Measurements from ENCODE around the gene DDR1.
A peak's percentile ranks its signal among the peaks of the same experiment; 100 is the strongest.

DDR1 gene

DNA sequence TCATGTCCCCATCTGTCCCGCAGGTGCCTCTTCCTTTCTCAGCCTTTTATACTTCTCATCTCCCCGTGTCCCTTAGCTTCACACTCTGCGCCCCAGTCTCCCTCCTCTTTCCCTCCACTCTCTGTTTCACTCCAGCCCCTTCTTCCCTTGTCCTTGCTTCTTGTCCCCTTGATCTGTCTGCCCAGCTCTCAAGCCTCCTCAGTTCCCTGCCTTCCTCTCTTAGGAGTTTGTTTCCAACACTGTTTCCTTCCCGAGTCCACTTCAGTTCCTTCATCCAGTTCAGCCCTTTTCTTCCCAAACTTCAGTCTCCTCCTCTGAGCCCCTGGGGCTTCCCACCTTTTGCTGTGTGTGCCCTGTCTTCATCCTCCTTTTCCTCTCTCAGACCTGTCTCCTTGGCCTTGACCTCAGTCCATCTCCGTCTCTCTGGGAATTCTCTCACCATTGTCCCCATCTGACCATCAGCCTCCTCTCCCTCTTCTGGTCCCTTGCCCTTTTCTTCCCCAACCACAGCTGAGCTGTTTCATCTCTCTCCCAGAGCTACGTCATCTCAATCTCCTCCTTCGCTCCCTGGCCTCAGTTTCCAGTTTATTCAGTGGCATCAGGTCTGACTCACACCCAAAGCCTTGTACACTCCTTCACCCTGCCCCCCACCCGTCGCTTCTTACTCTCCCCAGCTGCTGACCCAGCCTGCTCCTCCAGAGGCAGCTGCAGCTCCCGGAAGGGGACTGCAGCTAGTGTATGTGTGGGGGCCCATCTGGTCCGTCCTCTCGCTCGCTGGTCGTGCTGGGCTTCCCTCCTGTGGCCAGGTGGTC lies 2.7 kb upstream of the DDR1 start:
- DNase-seq: peak; percentile 53

DNA sequence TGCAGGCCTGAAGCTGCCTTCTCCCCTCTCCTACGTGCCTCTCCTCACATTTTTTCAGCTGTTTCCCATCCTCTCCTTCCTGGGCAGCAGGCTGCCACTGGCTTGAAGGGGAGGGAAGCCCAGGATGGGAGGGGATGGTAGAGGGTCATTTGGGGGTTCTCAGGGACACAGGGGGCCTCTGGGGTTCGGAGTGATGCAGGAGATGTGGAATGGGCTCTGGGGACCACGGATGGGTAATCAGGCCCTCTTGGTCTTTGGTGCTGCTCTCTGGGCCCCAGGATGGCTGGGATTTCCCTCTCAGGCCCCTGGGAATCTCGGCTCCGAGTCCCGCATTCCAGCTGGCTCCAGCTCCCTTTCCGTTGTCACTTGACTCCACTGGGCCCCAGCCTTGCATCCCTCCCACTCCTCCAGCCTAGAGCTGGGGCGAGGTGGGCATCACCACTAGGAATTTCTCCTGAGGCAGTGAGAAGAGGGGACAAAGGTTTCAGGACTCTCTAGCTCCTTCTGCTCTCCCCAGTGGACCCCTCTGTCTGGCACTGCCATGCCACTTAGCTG lies 2.0 kb upstream of the DDR1 start:
- no peak for DNase-seq

- peak; percentile 85 for DNase-seq
Measured at GRCh38 chr6:30882759-30883684, 1.3 kb upstream of the DDR1 start.

DNA sequence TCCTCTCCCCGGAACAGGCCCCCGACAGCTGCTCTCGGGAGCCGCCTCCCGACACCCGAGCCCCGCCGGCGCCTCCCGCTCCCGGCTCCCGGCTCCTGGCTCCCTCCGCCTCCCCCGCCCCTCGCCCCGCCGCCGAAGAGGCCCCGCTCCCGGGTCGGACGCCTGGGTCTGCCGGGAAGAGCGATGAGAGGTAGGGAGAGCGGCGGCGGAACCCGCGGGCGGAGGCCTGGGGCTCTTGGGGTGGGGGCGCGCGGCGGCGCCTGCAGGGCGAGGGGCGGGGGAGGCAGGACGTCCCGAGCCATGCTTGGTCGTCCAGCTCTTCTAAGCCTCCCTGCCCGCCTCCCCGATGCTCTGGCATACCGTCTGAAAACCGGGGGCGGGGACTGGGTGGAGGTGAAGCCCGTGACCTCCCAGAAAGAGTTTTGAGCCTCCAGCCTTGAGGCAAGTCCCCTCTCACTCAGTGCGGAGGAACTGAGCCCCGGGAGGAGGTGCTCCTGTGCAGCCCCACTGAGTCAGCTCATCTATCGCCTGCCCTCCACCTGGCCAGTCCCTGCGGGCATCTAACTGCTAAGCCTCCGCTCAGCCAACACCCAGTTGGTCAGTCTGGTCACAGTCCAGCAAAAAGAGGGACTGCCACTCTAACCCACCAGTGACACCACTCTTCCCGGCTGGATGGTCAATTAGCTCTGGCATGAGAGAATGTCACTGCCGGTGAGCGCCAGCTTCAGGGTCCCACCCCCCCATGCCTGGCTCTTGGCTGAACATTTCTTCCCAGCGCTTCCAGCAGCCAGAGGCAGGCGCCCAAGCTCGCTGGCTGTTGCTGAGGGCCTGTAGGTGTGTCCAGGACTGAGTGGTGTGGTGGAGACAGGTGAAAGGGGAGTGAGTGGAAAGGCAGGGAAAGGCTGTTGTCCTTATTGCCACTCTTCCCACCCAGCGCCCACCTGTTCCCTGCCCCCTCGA lies 482 bp downstream of the DDR1 start:
- no peak for DNase-seq

DNA sequence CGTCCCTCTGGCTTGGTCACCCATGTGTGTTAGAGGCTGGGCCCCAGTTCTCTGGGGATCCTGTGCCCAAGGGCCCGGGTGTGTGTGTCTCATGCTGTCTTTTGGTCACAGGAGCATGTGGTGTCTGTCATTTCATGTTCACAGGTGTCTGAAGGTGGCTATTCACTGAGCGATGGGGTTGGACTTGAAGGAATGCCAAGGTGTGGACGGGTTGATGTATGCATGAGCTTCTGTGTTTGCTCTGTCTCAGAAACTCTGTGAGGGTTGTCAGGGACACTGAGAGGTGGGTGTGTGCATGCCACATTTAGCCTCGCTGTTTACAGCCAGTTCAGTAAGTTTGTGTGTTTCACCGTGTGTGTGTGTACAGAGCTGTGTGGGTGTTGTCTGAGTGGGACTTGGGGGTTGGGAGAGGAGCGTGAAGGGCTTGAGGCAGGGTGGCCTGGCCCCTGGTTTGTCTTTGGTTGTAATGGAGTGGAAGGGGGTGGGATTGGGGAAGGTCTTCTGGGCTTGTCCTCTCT lies 1.2 kb downstream of the DDR1 start:
- peak; percentile 28 for DNase-seq

DNA sequence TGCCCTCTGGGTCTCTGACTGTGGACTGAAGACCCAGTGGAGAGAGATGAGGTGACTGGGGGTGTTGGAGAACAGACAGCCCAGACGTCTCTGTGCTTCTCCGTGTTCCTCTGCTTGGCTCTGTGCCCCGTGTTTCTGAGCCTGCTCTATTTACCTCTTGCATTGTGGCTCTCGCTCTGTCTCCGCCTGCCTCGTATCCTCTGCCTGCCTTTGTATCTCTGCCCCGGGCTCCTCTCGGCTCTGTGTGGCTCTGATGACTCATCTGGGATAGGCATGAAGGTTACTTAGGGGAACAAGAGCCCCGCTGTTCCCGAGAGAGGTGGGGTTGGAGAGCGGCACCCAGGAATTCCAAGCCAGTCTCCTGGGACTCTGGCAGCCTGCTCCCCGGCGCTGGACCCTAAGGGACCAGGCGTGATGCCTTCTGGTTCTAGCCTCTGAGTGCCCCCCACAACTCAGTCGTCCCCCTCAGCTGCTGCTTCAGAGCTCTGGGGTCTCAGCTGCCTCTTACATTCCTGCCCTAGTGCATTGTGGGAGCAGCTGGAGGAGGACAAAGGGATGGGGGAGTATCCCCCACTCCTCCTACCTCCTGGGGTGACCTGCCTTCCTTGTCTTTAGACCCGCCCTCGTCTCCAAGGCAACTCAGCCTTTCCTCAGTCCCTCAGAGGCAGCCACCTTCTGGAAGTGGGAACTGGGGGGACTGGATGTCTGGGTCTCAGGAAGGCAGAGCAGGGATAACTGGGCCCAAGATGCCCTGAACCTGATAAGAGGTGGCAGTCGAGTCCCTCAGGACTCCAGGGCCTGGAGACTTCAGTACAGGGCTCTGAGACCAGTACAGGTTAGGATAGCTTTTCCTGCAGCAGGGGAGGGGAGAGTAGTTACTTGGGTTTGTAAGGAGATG lies 1.9 kb downstream of the DDR1 start:
- peak; percentile 81 for DNase-seq

GRCh38 chr6:30886897-30887255 lies 2.6 kb downstream of the DDR1 start:
- no peak for DNase-seq

DNA sequence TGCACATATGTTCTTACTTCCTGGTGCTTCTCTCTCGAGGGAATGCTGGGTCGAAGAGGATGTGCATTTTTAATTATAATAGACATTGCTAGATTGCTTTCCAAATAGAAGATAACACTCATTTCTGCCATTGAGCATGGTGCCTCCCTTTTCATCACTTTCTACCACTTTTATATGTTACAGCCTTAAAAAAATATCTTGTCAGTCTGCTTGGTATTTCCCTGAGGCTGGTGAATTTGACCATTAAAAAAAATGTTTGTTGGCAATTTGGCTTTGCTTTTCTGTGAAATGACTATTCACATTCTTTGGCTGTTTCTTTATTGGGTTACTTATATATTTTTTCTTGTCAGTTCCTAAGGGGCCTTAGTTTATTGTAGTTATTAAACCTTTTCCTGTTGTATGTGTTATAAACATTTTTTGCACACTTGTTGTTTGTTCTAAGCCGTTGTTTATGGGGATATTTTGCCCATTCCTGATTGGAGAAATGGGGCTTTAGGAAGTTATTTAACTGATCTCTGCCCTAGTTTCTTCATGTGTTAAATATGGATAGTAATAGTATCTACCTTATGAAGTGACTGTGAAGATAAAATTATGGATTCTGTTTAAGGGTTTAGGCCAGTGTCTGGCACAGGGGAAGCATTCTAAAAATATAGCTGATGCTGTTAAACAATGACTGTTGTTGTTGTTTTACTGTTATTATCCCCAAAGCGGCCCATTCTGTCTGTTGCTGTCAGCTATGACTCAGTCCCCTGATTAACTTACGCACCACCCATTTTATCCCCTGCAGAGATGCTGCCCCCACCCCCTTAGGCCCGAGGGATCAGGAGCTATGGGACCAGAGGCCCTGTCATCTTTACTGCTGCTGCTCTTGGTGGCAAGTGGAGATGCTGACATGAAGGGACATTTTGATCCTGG lies 3.8 kb downstream of the DDR1 start:
- no peak for DNase-seq

GRCh38 chr6:30888816-30889495 lies 4.6 kb downstream of the DDR1 start:
- no peak for DNase-seq

DNA sequence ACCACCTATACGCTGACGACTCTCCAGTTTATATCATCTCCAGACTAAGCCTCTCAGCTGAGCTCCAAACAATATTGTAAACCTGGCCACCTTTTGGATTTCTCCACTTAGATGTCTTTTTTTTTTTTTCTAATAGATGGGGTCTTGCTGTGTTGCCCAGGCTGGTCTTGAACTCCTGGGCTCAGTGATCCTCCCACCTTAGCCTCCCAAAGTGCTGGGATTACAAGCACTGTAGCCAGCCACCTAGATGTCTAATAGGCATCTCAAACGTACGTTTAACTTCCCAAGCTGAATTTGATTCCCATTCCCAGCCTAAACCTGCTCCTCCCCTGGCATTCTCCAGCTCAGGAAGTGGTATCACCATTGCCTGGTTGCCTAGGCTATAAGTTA lies 5.2 kb downstream of the DDR1 start:
- DNase-seq: no peak

DNA sequence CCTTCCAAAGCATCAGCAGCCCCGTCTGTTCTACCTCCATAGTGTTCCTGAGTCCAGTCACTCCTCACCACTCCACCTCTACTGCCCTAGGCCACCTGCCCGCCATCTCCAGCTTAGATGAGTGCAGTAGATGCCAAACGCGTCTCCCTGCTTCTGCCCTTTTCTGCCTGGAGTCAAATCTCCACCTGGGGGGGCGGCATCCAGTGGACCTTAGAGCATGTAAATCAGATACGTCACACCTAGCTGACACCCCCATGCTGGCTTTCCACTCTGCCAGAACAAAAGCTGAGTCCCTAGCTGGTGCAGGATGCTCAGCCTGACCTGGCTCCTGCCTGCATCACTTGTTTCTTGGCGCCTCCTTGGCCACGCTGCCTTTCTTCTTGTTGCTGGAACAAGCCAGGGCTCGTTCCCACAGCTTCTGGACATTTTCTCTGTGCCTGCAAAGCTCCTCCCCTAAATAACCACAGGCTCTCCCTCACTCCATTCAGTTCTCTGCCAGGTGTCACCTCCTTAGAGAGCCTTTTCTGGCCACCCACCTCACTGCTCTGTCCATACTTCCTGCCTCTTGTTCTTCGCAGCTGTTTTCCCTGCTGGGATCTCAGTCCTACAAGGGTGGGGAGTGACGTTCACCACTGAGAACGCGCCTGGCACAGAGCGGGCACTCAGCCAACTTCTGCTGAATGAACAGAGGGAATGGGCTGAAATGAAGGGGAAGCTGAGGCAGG lies 5.8 kb downstream of the DDR1 start:
- peak; percentile 95 for DNase-seq

- peak; percentile 62 for DNase-seq
Measured at GRCh38 chr6:30890646-30891449, 6.5 kb downstream of the DDR1 start.

GRCh38 chr6:30891450-30891723 lies 7.1 kb downstream of the DDR1 start:
- DNase-seq: no peak

DNA sequence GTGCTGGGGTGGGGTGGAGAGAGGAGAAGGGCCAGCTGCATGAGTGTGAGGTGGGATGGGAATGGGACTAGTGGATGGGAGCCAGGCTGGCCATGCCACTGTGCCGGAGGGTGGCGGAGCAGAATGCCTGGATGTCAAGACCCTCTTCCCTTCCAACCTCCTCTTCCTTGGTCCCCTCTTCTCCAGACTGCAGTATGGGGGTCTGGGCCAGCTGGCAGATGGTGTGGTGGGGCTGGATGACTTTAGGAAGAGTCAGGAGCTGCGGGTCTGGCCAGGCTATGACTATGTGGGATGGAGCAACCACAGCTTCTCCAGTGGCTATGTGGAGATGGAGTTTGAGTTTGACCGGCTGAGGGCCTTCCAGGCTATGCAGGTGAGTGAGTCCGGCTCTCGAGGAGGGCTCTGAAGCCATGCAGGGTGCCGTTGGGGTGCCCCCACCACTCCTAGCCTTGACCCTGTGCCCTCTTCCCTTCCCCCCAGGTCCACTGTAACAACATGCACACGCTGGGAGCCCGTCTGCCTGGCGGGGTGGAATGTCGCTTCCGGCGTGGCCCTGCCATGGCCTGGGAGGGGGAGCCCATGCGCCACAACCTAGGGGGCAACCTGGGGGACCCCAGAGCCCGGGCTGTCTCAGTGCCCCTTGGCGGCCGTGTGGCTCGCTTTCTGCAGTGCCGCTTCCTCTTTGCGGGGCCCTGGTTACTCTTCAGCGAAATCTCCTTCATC lies 7.7 kb downstream of the DDR1 start:
- DNase-seq: no peak

GRCh38 chr6:30893001-30893591 lies 8.8 kb downstream of the DDR1 start:
- no peak for DNase-seq

GRCh38 chr6:30893666-30894065 lies 9.3 kb downstream of the DDR1 start:
- DNase-seq: no peak

DNA sequence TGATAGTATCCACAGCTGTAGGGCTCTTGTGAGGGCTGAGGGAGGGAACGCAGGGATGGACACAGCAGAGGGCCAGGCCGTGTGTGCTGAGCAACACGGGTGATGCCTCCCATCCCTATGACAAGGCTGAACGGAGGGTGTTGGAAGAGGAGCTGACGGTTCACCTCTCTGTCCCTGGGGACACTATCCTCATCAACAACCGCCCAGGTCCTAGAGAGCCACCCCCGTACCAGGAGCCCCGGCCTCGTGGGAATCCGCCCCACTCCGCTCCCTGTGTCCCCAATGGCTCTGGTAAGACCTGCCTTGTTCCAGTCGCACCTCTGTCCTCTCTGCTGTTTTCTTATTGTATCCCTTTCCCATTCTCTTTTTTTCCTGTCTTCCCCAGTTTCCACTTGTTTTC lies 10.1 kb downstream of the DDR1 start:
- no peak for DNase-seq

Measured in DMS79 treated with DMSO at 0.1 percent for 48 hours (cell line).